Measurements from ENCODE around the gene JUN. TPM values are rescaled to one million over a fixed set of nuclear protein-coding genes. Genes with fewer than 3 reads are reported as not detected.

Gene JUN
- total and polyA plus RNA-seq, 2 of the 4 experiments (the other 2 are of a cell fraction) = 46.6 to 89.1 TPM

GRCh38 chr1:58778385-58779000, 5.4 kb downstream of the JUN start (continued):
- TF ChIP-seq FOS (IDR thresholded peaks at IDR 0.05; ENCODE audit: low read depth, low read length) = no peak

- H3K14ac ChIP-seq (replicated peaks; ENCODE audit: low read depth, low read length) = no peak overlapping the region
- peak overlapping the region in 1 of 2 experiments; percentile 10; a peak in 1 of 4 replicates for H4K8ac ChIP-seq (ENCODE audit: low read depth in 2 of 2, low read length in 2 of 2)
- no peak overlapping the region for H3K4me3 ChIP-seq (ENCODE audit: insufficient read depth, low read depth, low read length)
- BruUV-seq (replicated peaks) = no TSS peak
- H3K4ac ChIP-seq (ENCODE audit: low read depth, low read length) = no peak overlapping the region
- no peaks in the 10 kb centered on the region for H4K20me1 ChIP-seq (ENCODE audit: insufficient read depth, low read length)
- TF ChIP-seq USF2 (IDR thresholded peaks at IDR 0.05; ENCODE audit: low read depth, low read length) (no peak), SMC3 (IDR thresholded peaks at IDR 0.05; ENCODE audit: low read depth, low read length) (no peak), RFX5 (IDR thresholded peaks at IDR 0.05; ENCODE audit: low read depth, low read length) (no peak), BHLHE40 (IDR thresholded peaks at IDR 0.05; ENCODE audit: low read depth, low read length) (no peak), CEBPB (IDR thresholded peaks at IDR 0.05; ENCODE audit: low read depth, low read length) (no peak), MAZ (IDR thresholded peaks at IDR 0.05; ENCODE audit: borderline replicate concordance, low read depth, low read length) (no peak), MXI1 (IDR thresholded peaks at IDR 0.05; ENCODE audit: borderline replicate concordance, low read depth, low read length) (no peak), ELK1 (IDR thresholded peaks at IDR 0.05; ENCODE audit: borderline replicate concordance, low read depth, low read length) (no peak), FOS (IDR thresholded peaks at IDR 0.05; ENCODE audit: low read depth, low read length) (no peak), RCOR1 (IDR thresholded peaks at IDR 0.05; ENCODE audit: insufficient replicate concordance, low read length) (no peak), RAD21 (IDR thresholded peaks at IDR 0.05; ENCODE audit: low read length) (no peak), CHD1 (IDR thresholded peaks at IDR 0.05; ENCODE audit: low read depth, low read length) (no peak)
- ChIA-PET POLR2A (ENCODE audit: unreplicated experiment) (no interaction called here), CTCF (interaction anchor here (2.2 kb wide), 1 partner anchor 925 kb away, joined by 6 read pairs; no protein-coding TSS in a partner anchor)
- H3K36me3 ChIP-seq (ENCODE audit: control insufficient read depth, insufficient read depth, low read length) = no peaks in the 10 kb centered on the region
- dilution Hi-C loops (cut with HindIII; ENCODE audit: low sequenced_read_pairs, unreplicated experiment) = no loop called here
- no peak overlapping the region for H2BK15ac ChIP-seq (ENCODE audit: low read depth, low read length)
- no peak overlapping the region for H3K9ac ChIP-seq (ENCODE audit: low read depth, low read length)
- no peak overlapping the region for H2BK120ac ChIP-seq (ENCODE audit: low read depth, low read length)
- H3K18ac ChIP-seq (ENCODE audit: low read depth, low read length) = no peak overlapping the region
- DNase-seq = no peak
- H2BK5ac ChIP-seq (ENCODE audit: low read depth, low read length, poor library complexity, severe bottlenecking) = no peak overlapping the region
- H3K23ac ChIP-seq (ENCODE audit: low read depth, low read length) = no peak overlapping the region
- 0 out of 2 replicates have a peak overlapping the region, but pooled peaks have one; percentile 54 for H4K5ac ChIP-seq (ENCODE audit: low read depth, low read length)
- in situ Hi-C loops (cut with MboI; ENCODE audit: low sequenced_read_pairs) = no loop called here
- H2AK9ac ChIP-seq (replicated peaks; ENCODE audit: low read depth, low read length, poor library complexity) = no peak overlapping the region
- ATAC-seq (ENCODE audit: low read depth) = no peak
- no peak overlapping the region for H2AK5ac ChIP-seq (ENCODE audit: low read depth, low read length)
- H2BK20ac ChIP-seq (ENCODE audit: low read depth, low read length) = no peak overlapping the region
- no peak overlapping the region for H4K91ac ChIP-seq (ENCODE audit: insufficient read depth, low read depth, low read length)
- H3K56ac ChIP-seq (ENCODE audit: extremely low read depth, insufficient read depth, low read length) = no peak overlapping the region
- H3K9me3 ChIP-seq (ENCODE audit: control insufficient read depth, insufficient read depth, low read length) = no peaks in the 10 kb centered on the region
- no peak overlapping the region for H3K4me2 ChIP-seq (ENCODE audit: low read depth, low read length)
- no peak overlapping the region for H3K27ac ChIP-seq (ENCODE audit: insufficient read depth, low read length)
- H3K27me3 ChIP-seq (ENCODE audit: control insufficient read depth, insufficient read depth, low read length) = no peaks in the 10 kb centered on the region
- intact Hi-C loops (cut with micrococcal nuclease) = no loop called here
- no peak overlapping the region for H2AFZ ChIP-seq (replicated peaks; ENCODE audit: low read length, poor library complexity)
- H3K9me1 ChIP-seq (ENCODE audit: insufficient read depth, low read length) = no peaks in the 10 kb centered on the region
- no peaks in the 10 kb centered on the region for H3K79me1 ChIP-seq (ENCODE audit: low read depth in 1 of 2, low read length in 2 of 2)
- H3K4me1 ChIP-seq (ENCODE audit: control insufficient read depth, insufficient read depth, low read length) = peaks cover 5% of the 10 kb centered on the region; the same call in 1 of the 2 replicates
- WGBS, 2 experiments (ENCODE audit: extremely low coverage in 2 of 2, insufficient read length in 1 of 2) = no CpG with 5 or more reads among the region's 1 CpG
These were observed 9.8 kb downstream of the JUN start for GRCh38 chr1:58774027-58774426.

Data from IMR-90 (cell line).